ENCODE measurements around the gene DNAH3.

Gene DNAH3

DNA sequence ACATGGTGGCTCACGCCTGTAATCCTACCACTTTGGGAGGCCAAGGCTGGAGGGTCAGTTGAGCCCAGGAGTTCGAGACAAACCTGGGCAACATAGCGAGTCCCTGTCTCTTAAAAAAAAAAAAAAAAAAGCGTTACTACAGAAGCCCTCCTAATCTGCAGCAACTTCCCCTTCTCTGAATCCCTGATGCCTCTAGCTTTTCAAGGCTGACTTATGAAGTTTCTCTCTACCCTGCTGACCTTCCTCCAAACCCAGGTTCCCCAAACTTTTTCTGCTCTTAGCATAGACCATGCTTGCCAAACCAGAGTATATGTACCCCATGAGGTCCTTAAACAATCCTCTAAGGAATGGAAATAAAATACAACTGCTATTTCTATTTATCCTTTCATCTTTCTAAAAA, 233.7 kb downstream of the DNAH3 start:
- TF ChIP-seq FOXP2 (optimal IDR thresholded peaks at IDR 0.05; ENCODE audit: borderline replicate concordance, extremely low read depth, extremely low read length, insufficient read depth) (no peak), TAF1 (IDR thresholded peaks at IDR 0.05; ENCODE audit: borderline replicate concordance, insufficient read depth, low read length) (no peak)

GRCh38 chr16:20916289-20916688, 234.4 kb downstream of the DNAH3 start:
- TF ChIP-seq TAF1 (IDR thresholded peaks at IDR 0.05; ENCODE audit: borderline replicate concordance, insufficient read depth, low read length) = no peak
- TF ChIP-seq FOXP2 (optimal IDR thresholded peaks at IDR 0.05; ENCODE audit: borderline replicate concordance, extremely low read depth, extremely low read length, insufficient read depth) = no peak
- TF ChIP-seq, protein P1, sequence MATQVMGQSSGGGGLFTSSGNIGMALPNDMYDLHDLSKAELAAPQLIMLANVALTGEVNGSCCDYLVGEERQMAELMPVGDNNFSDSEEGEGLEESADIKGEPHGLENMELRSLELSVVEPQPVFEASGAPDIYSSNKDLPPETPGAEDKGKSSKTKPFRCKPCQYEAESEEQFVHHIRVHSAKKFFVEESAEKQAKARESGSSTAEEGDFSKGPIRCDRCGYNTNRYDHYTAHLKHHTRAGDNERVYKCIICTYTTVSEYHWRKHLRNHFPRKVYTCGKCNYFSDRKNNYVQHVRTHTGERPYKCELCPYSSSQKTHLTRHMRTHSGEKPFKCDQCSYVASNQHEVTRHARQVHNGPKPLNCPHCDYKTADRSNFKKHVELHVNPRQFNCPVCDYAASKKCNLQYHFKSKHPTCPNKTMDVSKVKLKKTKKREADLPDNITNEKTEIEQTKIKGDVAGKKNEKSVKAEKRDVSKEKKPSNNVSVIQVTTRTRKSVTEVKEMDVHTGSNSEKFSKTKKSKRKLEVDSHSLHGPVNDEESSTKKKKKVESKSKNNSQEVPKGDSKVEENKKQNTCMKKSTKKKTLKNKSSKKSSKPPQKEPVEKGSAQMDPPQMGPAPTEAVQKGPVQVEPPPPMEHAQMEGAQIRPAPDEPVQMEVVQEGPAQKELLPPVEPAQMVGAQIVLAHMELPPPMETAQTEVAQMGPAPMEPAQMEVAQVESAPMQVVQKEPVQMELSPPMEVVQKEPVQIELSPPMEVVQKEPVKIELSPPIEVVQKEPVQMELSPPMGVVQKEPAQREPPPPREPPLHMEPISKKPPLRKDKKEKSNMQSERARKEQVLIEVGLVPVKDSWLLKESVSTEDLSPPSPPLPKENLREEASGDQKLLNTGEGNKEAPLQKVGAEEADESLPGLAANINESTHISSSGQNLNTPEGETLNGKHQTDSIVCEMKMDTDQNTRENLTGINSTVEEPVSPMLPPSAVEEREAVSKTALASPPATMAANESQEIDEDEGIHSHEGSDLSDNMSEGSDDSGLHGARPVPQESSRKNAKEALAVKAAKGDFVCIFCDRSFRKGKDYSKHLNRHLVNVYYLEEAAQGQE (IDR thresholded peaks at IDR 0.05; ENCODE audit: insufficient read depth in 1 of 2, low read depth in 2 of 2, low read length in 2 of 2) = no peak
- no peak for TF ChIP-seq POLR2AphosphoS5 (IDR thresholded peaks at IDR 0.05; ENCODE audit: low read depth, low read length)
- TF ChIP-seq SIN3A (IDR thresholded peaks at IDR 0.05; ENCODE audit: borderline replicate concordance, insufficient read depth, low read length) = no peak

DNA sequence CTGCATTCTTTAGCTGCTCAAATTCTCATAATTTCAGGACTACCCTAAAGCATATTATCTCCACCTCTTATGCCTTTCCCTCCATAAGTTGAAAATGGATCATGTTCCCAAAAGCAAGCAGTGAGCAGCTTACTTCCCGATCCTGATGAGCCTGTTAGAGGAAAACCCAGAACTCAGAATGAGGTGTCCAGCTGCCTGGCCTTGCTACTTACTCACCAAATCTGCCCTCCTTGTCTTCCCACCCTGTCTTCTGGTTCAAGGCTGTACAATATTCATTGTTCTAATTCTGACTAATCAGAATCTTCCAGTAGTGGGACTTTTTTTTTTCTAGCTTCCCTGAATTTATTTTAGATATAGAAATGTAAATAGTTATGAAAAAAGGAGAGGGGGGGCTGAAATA, 239.3 kb downstream of the DNAH3 start:
- TF ChIP-seq, protein P1 (IDR thresholded peaks at IDR 0.05; ENCODE audit: insufficient read depth in 1 of 2, low read depth in 2 of 2, low read length in 2 of 2) = no peak
- TF ChIP-seq SIN3A (IDR thresholded peaks at IDR 0.05; ENCODE audit: borderline replicate concordance, insufficient read depth, low read length) = no peak
- TF ChIP-seq FOXP2 (optimal IDR thresholded peaks at IDR 0.05; ENCODE audit: borderline replicate concordance, extremely low read depth, extremely low read length, insufficient read depth) = no peak
- TF ChIP-seq TAF1 (IDR thresholded peaks at IDR 0.05; ENCODE audit: borderline replicate concordance, insufficient read depth, low read length) = no peak

DNA sequence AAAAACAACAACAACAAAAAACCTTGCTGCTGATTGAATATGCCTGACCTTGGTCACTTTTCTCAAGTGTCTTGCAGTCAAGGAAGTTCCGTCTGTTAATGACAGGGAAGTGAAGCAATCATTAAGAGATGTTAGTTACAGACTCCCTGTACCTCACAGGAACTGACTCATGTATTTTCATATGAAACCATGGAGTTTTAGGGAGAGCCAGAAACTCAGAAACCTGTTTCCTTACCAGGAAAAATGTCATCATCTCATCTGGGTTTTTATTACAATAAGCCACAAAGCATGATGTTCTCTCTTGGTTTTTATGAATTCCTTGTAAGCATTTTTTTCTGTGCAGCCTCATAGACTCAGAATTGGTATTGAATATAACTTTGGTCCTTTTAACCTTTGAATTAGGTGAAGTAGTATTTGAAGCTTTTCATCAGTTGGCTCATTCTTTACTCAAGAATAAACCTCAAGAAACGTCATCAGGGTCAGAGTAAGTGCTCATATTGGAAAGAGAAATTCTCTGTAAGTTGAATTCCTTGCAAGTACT, 239.8 kb downstream of the DNAH3 start:
- TF ChIP-seq, protein P1 (IDR thresholded peaks at IDR 0.05; ENCODE audit: insufficient read depth in 1 of 2, low read depth in 2 of 2, low read length in 2 of 2) = no peak
- TF ChIP-seq SIN3A (IDR thresholded peaks at IDR 0.05; ENCODE audit: borderline replicate concordance, insufficient read depth, low read length) = 0 out of 2 replicates have a peak, but pooled peaks have one; percentile 36
- TF ChIP-seq POLR2AphosphoS5 (IDR thresholded peaks at IDR 0.05; ENCODE audit: low read depth, low read length) = no peak

GRCh38 chr16:20906341-20907255, 244.0 kb downstream of the DNAH3 start:
- no peak for TF ChIP-seq POLR2AphosphoS5 (IDR thresholded peaks at IDR 0.05; ENCODE audit: low read depth, low read length)
- TF ChIP-seq, protein P1 (IDR thresholded peaks at IDR 0.05; ENCODE audit: insufficient read depth in 1 of 2, low read depth in 2 of 2, low read length in 2 of 2) = no peak
- TF ChIP-seq FOXP2 (optimal IDR thresholded peaks at IDR 0.05; ENCODE audit: borderline replicate concordance, extremely low read depth, extremely low read length, insufficient read depth) = no peak
- TF ChIP-seq SIN3A (IDR thresholded peaks at IDR 0.05; ENCODE audit: borderline replicate concordance, insufficient read depth, low read length) = no peak
- no peak for TF ChIP-seq TAF1 (IDR thresholded peaks at IDR 0.05; ENCODE audit: borderline replicate concordance, insufficient read depth, low read length)
